Lung (tissue), 16 donors: Measurements from ENCODE around the gene ALDH4A1. TPM values are rescaled to one million over a fixed set of nuclear protein-coding genes. Genes with fewer than 3 reads are reported as not detected.

Experiments
- ATAC-seq: fragments of 200-7000 bp; cut with Tn5 transposase; one replicate; pipeline ENCODE4 v1.9.1; 2020; ENCODE audit warnings: moderate number of reproducible peaks; ENCODE audit not compliant: insufficient read depth, low FRiP score
- DNase-seq, 3 donors: peaks; one replicate each; pipeline ENCODE4 v3.0.0-alpha.2; 2013 to 2017
- H3K27ac ChIP-seq, 2 donors: one replicate each; pipeline ENCODE4 v1.5.1; 2013; ENCODE audit warnings: mild to moderate bottlenecking in 2 of 2, moderate library complexity in 2 of 2, control low read depth in 1 of 2, inconsistent platforms in 1 of 2, low read depth in 1 of 2, low read length in 1 of 2
- H3K27me3 ChIP-seq, 3 donors: one replicate each; pipeline ENCODE4 v1.5.1; 2013; ENCODE audit warnings: low read length in 2 of 3; ENCODE audit not compliant: control insufficient read depth in 3 of 3, insufficient read depth in 3 of 3
- H3K36me3 ChIP-seq, 4 donors: one replicate each; pipeline ENCODE4 v1.5.1; 2013; ENCODE audit warnings: low read length in 4 of 4, mild to moderate bottlenecking in 1 of 4, moderate library complexity in 1 of 4; ENCODE audit not compliant: control insufficient read depth in 4 of 4, insufficient read depth in 4 of 4
- H3K4me1 ChIP-seq, 5 donors: one replicate each; pipeline ENCODE4 v1.5.1; 2013; ENCODE audit warnings: low read length in 5 of 5, mild to moderate bottlenecking in 2 of 5, moderate library complexity in 1 of 5; ENCODE audit not compliant: control insufficient read depth in 5 of 5, insufficient read depth in 5 of 5
- H3K4me3 ChIP-seq: one replicate; pipeline ENCODE4 v1.5.1; 2013; ENCODE audit warnings: mild to moderate bottlenecking, control low read depth, moderate library complexity
- H3K9ac ChIP-seq, 2 donors: one replicate each; pipeline ENCODE4 v1.5.1; 2013; ENCODE audit warnings: low read length in 2 of 2, control low read depth in 1 of 2; ENCODE audit not compliant: insufficient read depth in 1 of 2
- H3K9me3 ChIP-seq, 4 donors: one replicate each; pipeline ENCODE4 v1.5.1; 2013; ENCODE audit warnings: low read length in 3 of 4, mild to moderate bottlenecking in 1 of 4, moderate library complexity in 1 of 4; ENCODE audit not compliant: control insufficient read depth in 4 of 4, insufficient read depth in 3 of 4
- CTCF ChIP-seq: IDR thresholded peaks from 2 replicates; pipeline ENCODE4 v1.5.1; 2012; ENCODE audit warnings: mild to moderate bottlenecking; ENCODE audit errors: control extremely low read depth, extremely low read depth
- WGBS, 2 donors: extraction: QIAGEN DNeasy Blood & Tissue Kit; methylation state at CpG; one replicate each; pipeline ENCODE4 v1.1.7; 2013; 5-methylcytosine and 5-hydroxymethylcytosine counted together
- long read RNA-seq, 5 donors: transcript quantifications; one replicate each; lab custom pipeline, GENCODE V29; 2026
- polyA plus RNA-seq, 2 donors: library from polyadenylated mRNA; stranded (reverse); fragments of 200-250 nt; gene quantifications; one replicate each; pipeline ENCODE4 v1.2.1, GENCODE V29; 2013
- total RNA-seq, 2 donors: library from RNA; depleted of rRNA in 1 of 2; stranded (reverse); fragments of >200 nt in 1 of 2; gene quantifications; one replicate each; pipeline ENCODE4 v1.2.1, GENCODE V29; 2014 to 2021
- donor health status: control.
- donor health status: control.
- donor health status: Bipolar disorder and iron deficiency.
- donor health status: healthy.
- donor health status: DM: yes; HTN: yes; CAD: no.

The ALDH4A1 gene
- total RNA-seq: 10 to 100 TPM in 1 of 2 donors, 1 to 10 TPM in 1; 6.4 to 12.5 TPM
- polyA plus RNA-seq: 10 to 100 TPM in 1 of 2 donors, 1 to 10 TPM in 1; 9.9 to 16.3 TPM
- long read RNA-seq, donor 1, partial matches to known transcripts: 21 of 25 reads
- long read RNA-seq, donor 1, other reads (novel, unspliced or antisense): 0 of 25 reads
- long read RNA-seq, donor 2, partial matches to known transcripts: 7 of 7 reads
- long read RNA-seq, donor 2, other reads (novel, unspliced or antisense): 0 of 7 reads
- long read RNA-seq, donor 3, partial matches to known transcripts: 13 of 15 reads
- long read RNA-seq, donor 3, other reads (novel, unspliced or antisense): 0 of 15 reads
- long read RNA-seq, donor 4: 0 reads
- long read RNA-seq, donor 5, partial matches to known transcripts: 0 of 3 reads
- long read RNA-seq, donor 5, other reads (novel, unspliced or antisense): 0 of 3 reads

- peak within 1 kb of the TSS; percentile 94 to 95 for H3K27ac ChIP-seq
- no peaks in the 10 kb centered on the region for H3K9me3 ChIP-seq
- peak within 1 kb of the TSS; percentile 77 for H3K4me3 ChIP-seq
- peak within 1 kb of the TSS; percentile 82 to 95 for H3K9ac ChIP-seq
- ATAC-seq: peak; percentile 96
- peak; percentile 99 for DNase-seq
- 0 to 1% methylated on average over 55 of the region's 55 CpGs for WGBS, 2 donors
- H3K4me1 ChIP-seq: peaks cover 1 to 31% (median 5%) of the 10 kb centered on the region in 5 donors
- H3K36me3 ChIP-seq: peaks cover 0 to 5% (median under 1%) of the 10 kb centered on the region in 4 donors
- H3K27me3 ChIP-seq: no peaks in the 10 kb centered on the region
- TF ChIP-seq CTCF: no peak
Measured at GRCh38 chr1:18902523-18903290, at the start of gene ALDH4A1. ALDH4A1 (minus strand) TSS chr1:18902555; CDS start chr1:18902523, 32 bp downstream.

GRCh38 chr1:18951818-18952391 is 49.5 kb upstream of the ALDH4A1 start:
- no peak overlapping the region for H3K4me3 ChIP-seq
- peak in 1 of 3 donors; percentile 10 for DNase-seq

GRCh38 chr1:18951416-18951815 is 49.1 kb upstream of the ALDH4A1 start:
- Histone ChIP-seq H3K36me3 (peaks cover 0 to 2% (median 0%) of the 10 kb centered on the region in 4 donors), H3K4me1 (peaks cover 0 to 75% (median 42%) of the 10 kb centered on the region in 5 donors), H3K27ac (peak overlapping the region in 1 of 2 donors; percentile 94), H3K9me3 (no peaks in the 10 kb centered on the region), H3K27me3 (no peaks in the 10 kb centered on the region), H3K9ac (peak overlapping the region; percentile 40 to 41), H3K4me3 (no peak overlapping the region)
- 35 to 61% methylated on average over 9 of the region's 9 CpGs for WGBS, 2 donors
- ATAC-seq (no peak), DNase-seq (no peak)
- no peak for TF ChIP-seq CTCF

More at GRCh38 chr1:18951818-18952391, 49.5 kb upstream of the ALDH4A1 start:
- Histone ChIP-seq H3K36me3 (peaks cover 0 to 2% (median 0%) of the 10 kb centered on the region in 4 donors), H3K4me1 (peaks cover 0 to 74% (median 42%) of the 10 kb centered on the region in 5 donors), H3K9me3 (no peaks in the 10 kb centered on the region), H3K27ac (peak overlapping the region in 1 of 2 donors; percentile 94), H3K27me3 (no peaks in the 10 kb centered on the region), H3K9ac (peak overlapping the region in 1 of 2 donors; percentile 40)
- no peak for TF ChIP-seq CTCF
- WGBS, 2 donors: 26 to 34% methylated on average over 8 of the region's 8 CpGs
- no peak for ATAC-seq
